ENCODE data around the gene ULK4.

DNA sequence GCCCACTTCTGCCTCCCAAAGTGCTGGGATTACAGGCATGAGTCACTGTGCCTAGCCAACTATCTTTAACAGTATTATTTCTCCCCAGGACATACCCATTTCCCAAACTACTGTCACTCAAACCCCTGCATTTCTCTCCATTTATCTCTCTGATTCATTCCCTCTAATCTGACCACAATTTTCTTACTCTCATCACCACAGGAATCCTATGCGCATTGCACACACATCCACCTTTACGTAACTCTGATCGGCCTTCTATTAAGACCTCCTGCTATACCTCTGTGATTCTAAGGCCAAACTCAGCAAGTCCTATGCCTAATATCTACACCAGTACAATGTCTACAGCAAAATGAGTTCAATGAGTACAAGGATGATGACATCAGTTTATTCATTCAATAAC lies 235.0 kb downstream of the ULK4 start:
- TF ChIP-seq, protein P1, sequence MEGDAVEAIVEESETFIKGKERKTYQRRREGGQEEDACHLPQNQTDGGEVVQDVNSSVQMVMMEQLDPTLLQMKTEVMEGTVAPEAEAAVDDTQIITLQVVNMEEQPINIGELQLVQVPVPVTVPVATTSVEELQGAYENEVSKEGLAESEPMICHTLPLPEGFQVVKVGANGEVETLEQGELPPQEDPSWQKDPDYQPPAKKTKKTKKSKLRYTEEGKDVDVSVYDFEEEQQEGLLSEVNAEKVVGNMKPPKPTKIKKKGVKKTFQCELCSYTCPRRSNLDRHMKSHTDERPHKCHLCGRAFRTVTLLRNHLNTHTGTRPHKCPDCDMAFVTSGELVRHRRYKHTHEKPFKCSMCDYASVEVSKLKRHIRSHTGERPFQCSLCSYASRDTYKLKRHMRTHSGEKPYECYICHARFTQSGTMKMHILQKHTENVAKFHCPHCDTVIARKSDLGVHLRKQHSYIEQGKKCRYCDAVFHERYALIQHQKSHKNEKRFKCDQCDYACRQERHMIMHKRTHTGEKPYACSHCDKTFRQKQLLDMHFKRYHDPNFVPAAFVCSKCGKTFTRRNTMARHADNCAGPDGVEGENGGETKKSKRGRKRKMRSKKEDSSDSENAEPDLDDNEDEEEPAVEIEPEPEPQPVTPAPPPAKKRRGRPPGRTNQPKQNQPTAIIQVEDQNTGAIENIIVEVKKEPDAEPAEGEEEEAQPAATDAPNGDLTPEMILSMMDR (IDR thresholded peaks at IDR 0.05): no peak
- TF ChIP-seq, protein P2, sequence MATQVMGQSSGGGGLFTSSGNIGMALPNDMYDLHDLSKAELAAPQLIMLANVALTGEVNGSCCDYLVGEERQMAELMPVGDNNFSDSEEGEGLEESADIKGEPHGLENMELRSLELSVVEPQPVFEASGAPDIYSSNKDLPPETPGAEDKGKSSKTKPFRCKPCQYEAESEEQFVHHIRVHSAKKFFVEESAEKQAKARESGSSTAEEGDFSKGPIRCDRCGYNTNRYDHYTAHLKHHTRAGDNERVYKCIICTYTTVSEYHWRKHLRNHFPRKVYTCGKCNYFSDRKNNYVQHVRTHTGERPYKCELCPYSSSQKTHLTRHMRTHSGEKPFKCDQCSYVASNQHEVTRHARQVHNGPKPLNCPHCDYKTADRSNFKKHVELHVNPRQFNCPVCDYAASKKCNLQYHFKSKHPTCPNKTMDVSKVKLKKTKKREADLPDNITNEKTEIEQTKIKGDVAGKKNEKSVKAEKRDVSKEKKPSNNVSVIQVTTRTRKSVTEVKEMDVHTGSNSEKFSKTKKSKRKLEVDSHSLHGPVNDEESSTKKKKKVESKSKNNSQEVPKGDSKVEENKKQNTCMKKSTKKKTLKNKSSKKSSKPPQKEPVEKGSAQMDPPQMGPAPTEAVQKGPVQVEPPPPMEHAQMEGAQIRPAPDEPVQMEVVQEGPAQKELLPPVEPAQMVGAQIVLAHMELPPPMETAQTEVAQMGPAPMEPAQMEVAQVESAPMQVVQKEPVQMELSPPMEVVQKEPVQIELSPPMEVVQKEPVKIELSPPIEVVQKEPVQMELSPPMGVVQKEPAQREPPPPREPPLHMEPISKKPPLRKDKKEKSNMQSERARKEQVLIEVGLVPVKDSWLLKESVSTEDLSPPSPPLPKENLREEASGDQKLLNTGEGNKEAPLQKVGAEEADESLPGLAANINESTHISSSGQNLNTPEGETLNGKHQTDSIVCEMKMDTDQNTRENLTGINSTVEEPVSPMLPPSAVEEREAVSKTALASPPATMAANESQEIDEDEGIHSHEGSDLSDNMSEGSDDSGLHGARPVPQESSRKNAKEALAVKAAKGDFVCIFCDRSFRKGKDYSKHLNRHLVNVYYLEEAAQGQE (IDR thresholded peaks at IDR 0.05; ENCODE audit: insufficient read depth in 1 of 2, low read depth in 2 of 2, low read length in 1 of 2): no peak
